ENCODE results near the gene KCNQ1.

DNA sequence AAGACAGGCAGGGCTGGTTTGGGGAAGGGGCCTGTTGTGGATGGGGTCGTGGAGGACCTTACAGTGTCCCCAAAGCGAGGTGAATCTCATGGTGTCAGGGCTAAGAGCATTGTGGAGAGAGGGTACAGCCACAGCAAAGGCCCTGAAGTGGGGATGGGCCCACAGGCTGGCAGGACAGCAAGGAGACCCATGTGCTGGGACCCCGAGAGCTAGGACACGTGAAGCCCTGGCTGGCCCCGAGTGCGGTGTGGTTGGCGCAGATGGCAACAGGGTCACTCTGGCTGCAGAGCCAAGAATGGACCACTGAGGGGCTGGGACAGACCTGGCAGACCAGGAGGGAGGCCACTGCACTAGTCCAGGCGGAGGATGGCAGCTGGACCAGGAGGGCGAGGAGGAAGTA lies 285.0 kb downstream of the KCNQ1 start:
- TF ChIP-seq, protein P1, sequence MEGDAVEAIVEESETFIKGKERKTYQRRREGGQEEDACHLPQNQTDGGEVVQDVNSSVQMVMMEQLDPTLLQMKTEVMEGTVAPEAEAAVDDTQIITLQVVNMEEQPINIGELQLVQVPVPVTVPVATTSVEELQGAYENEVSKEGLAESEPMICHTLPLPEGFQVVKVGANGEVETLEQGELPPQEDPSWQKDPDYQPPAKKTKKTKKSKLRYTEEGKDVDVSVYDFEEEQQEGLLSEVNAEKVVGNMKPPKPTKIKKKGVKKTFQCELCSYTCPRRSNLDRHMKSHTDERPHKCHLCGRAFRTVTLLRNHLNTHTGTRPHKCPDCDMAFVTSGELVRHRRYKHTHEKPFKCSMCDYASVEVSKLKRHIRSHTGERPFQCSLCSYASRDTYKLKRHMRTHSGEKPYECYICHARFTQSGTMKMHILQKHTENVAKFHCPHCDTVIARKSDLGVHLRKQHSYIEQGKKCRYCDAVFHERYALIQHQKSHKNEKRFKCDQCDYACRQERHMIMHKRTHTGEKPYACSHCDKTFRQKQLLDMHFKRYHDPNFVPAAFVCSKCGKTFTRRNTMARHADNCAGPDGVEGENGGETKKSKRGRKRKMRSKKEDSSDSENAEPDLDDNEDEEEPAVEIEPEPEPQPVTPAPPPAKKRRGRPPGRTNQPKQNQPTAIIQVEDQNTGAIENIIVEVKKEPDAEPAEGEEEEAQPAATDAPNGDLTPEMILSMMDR (IDR thresholded peaks at IDR 0.05): no peak
- TF ChIP-seq POLR2A (IDR thresholded peaks at IDR 0.05) (no peak), EP300 (IDR thresholded peaks at IDR 0.05) (no peak), POLR2AphosphoS5 (IDR thresholded peaks at IDR 0.05) (no peak)
